Activated T-cell treated with anti-CD3 and anti-CD28 coated beads, Interleukin-2, amount 50 U/mL, for 24 hours (primary cell): ENCODE data around the gene MTHFD1.

Experiments
- DNase-seq: peaks from one replicate; pipeline ENCODE4 v3.0.0-alpha.2; 2020
- H3K27ac Mint-ChIP-seq: 2 replicates; pipeline ENCODE4 v1.8.0; 2020; ENCODE audit warnings: mild to moderate bottlenecking, mixed read lengths
- H3K27me3 Mint-ChIP-seq: 2 replicates; pipeline ENCODE4 v1.8.0; 2020; ENCODE audit warnings: mixed read lengths
- H3K36me3 Mint-ChIP-seq: 2 replicates; pipeline ENCODE4 v1.8.0; 2020; ENCODE audit warnings: low read depth, mixed read lengths
- H3K4me1 Mint-ChIP-seq: 2 replicates; pipeline ENCODE4 v1.8.0; 2020; ENCODE audit warnings: low read depth, mixed read lengths
- H3K4me3 Mint-ChIP-seq: 2 replicates; pipeline ENCODE4 v1.8.0; 2020; ENCODE audit warnings: mild to moderate bottlenecking, moderate library complexity, mixed read lengths
- H3K9me3 Mint-ChIP-seq: 2 replicates; pipeline ENCODE4 v1.8.0; 2020; ENCODE audit warnings: mixed read lengths

Gene MTHFD1

GRCh38 chr14:64504897-64505794 is 117.0 kb downstream of the MTHFD1 start:
- Mint-ChIP-seq H3K4me3 (peak overlapping the region; percentile 98), H3K27me3 (no peaks in the 10 kb centered on the region), H3K4me1 (peaks cover 69% of the 10 kb centered on the region), H3K9me3 (no peaks in the 10 kb centered on the region), H3K36me3 (peaks cover 52% of the 10 kb centered on the region), H3K27ac (peak overlapping the region; percentile 100)
- peak; percentile 86 for DNase-seq

GRCh38 chr14:64506721-64507120 is 118.6 kb downstream of the MTHFD1 start:
- H3K27me3 Mint-ChIP-seq = no peaks in the 10 kb centered on the region
- DNase-seq = no peak
- no peaks in the 10 kb centered on the region for H3K9me3 Mint-ChIP-seq
- H3K36me3 Mint-ChIP-seq = peaks cover 54% of the 10 kb centered on the region
- peaks cover 69% of the 10 kb centered on the region for H3K4me1 Mint-ChIP-seq
- H3K27ac Mint-ChIP-seq = peak overlapping the region; percentile 96
- H3K4me3 Mint-ChIP-seq = peak overlapping the region; percentile 98

- Mint-ChIP-seq H3K27me3 (no peaks in the 10 kb centered on the region), H3K4me3 (peak overlapping the region; percentile 98), H3K9me3 (no peaks in the 10 kb centered on the region), H3K27ac (peak overlapping the region; percentile 96), H3K4me1 (peaks cover 67% of the 10 kb centered on the region), H3K36me3 (peaks cover 50% of the 10 kb centered on the region)
- DNase-seq = peak; percentile 40
These were observed 119.4 kb downstream of the MTHFD1 start for GRCh38 chr14:64507376-64508156.

- Mint-ChIP-seq H3K27ac (peak overlapping the region; percentile 96), H3K4me3 (peak overlapping the region; percentile 98)
These were observed 120.1 kb downstream of the MTHFD1 start for GRCh38 chr14:64508215-64508776.

GRCh38 chr14:64509036-64509435 is 120.9 kb downstream of the MTHFD1 start:
- H3K4me3 Mint-ChIP-seq = peak overlapping the region; percentile 98
- H3K9me3 Mint-ChIP-seq = no peaks in the 10 kb centered on the region

More at GRCh38 chr14:64508215-64508776, 120.1 kb downstream of the MTHFD1 start:
- Mint-ChIP-seq H3K9me3 (no peaks in the 10 kb centered on the region), H3K27me3 (no peaks in the 10 kb centered on the region), H3K4me1 (peaks cover 73% of the 10 kb centered on the region), H3K36me3 (peaks cover 47% of the 10 kb centered on the region)
- DNase-seq = no peak

More at GRCh38 chr14:64509036-64509435, 120.9 kb downstream of the MTHFD1 start:
- peaks cover 47% of the 10 kb centered on the region for H3K36me3 Mint-ChIP-seq
- no peak for DNase-seq
- peak overlapping the region; percentile 96 for H3K27ac Mint-ChIP-seq
- no peaks in the 10 kb centered on the region for H3K27me3 Mint-ChIP-seq
- peaks cover 78% of the 10 kb centered on the region for H3K4me1 Mint-ChIP-seq
